Measurements from ENCODE around the gene PALM. TPM values are rescaled to one million over a fixed set of nuclear protein-coding genes. Genes with fewer than 3 reads are reported as not detected.
"Not testable (repeated sequence)": the region's sequence is repeated elsewhere in the genome, so short reads cannot be mapped to it uniquely, and the experiment has no call there.

Gene PALM
- polyA plus RNA-seq (ENCODE audit: insufficient read length) = 36.5 TPM

- no peak for DNase-seq (ENCODE audit: low read depth)
Observed at GRCh38 chr19:708154-709143, at the start of gene PALM. PALM (plus strand) TSS chr19:708935; CDS start chr19:709147, 212 bp downstream.

- no peak for DNase-seq (ENCODE audit: low read depth)
Observed at GRCh38 chr19:660793-661426, 47.8 kb upstream of the PALM start.

GRCh38 chr19:661427-662196 is 47.1 kb upstream of the PALM start:
- DNase-seq (ENCODE audit: low read depth) = no peak

GRCh38 chr19:662207-662961 is 46.4 kb upstream of the PALM start:
- DNase-seq (ENCODE audit: low read depth) = no peak

- peak; percentile 71 for DNase-seq (ENCODE audit: low read depth)
Observed at GRCh38 chr19:662962-663681, 45.6 kb upstream of the PALM start, which contains the start of gene RNF126. RNF126 (minus strand) TSS chr19:663214; CDS start chr19:663121, 93 bp downstream.

- no peak for DNase-seq (ENCODE audit: low read depth)
Observed at GRCh38 chr19:663682-664117, 45.0 kb upstream of the PALM start.

GRCh38 chr19:664913-665443 is 43.8 kb upstream of the PALM start:
- no peak for DNase-seq (ENCODE audit: low read depth)

GRCh38 chr19:666985-667573 is 41.7 kb upstream of the PALM start:
- DNase-seq (ENCODE audit: low read depth) = not testable (repeated sequence)

- not testable (repeated sequence) for DNase-seq (ENCODE audit: low read depth)
Observed at GRCh38 chr19:668675-669434, 39.9 kb upstream of the PALM start.

- DNase-seq (ENCODE audit: low read depth) = no peak
Observed at GRCh38 chr19:670609-671075, 38.1 kb upstream of the PALM start.

GRCh38 chr19:674282-675151 is 34.2 kb upstream of the PALM start:
- DNase-seq (ENCODE audit: low read depth) = no peak

- DNase-seq (ENCODE audit: low read depth) = no peak
Observed at GRCh38 chr19:676007-676338, 32.8 kb upstream of the PALM start.

- no peak for DNase-seq (ENCODE audit: low read depth)
Observed at GRCh38 chr19:676339-677105, 32.2 kb upstream of the PALM start, which contains the start of gene FSTL3. FSTL3 (plus strand) TSS chr19:676392; CDS start chr19:676424, 32 bp downstream.

- no peak for DNase-seq (ENCODE audit: low read depth)
Observed at GRCh38 chr19:677201-677600, 31.5 kb upstream of the PALM start.

GRCh38 chr19:677601-678436 is 30.9 kb upstream of the PALM start:
- no peak for DNase-seq (ENCODE audit: low read depth)

- no peak for DNase-seq (ENCODE audit: low read depth)
Observed at GRCh38 chr19:678791-679388, 29.8 kb upstream of the PALM start.
